ENCODE measurements around the gene RGS6. TPM values are rescaled to one million over a fixed set of nuclear protein-coding genes. Genes with fewer than 3 reads are reported as not detected.

RGS6 gene
- total and polyA plus RNA-seq, 2 donors (not counting 1 experiment from before 2014, with no cell fraction given), result not detected

DNA sequence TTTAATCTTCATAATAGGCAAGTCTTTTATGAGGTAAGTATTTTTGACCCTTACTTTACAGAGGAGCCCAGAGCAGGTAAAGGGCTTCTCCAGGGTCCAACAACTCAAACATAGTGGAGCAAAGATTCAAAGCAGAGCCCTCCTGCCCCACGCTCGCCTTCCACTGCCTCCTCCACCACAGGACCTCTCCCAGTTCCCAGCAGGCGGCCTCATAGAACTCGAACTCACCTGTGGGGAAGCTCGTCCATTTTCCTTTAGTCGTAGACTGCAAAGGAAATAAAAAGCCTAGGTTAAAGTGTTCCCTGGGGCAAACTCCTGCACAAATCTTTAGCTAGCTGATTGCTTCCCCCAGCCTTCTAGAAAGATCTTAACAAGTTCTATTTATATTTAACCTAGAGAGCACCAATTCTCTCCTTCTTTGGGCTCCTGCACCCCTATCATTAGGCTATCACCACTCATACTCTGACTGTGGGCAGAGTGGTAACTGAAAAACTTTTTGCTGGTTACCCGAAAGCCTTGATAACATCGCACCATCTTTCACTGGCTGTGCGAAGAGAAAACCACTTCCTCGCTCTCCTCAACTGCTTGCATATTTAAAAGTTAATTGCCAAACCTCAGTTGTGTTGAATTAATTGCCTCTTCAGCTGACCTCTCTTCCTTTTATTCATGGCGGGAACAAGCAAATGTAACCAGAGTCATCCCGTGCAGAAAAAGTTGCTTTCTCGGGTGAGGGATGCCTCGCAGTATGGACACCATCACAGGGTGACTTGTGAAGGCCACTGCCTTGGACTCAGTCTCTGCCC lies 662.1 kb downstream of the RGS6 start:
- Histone ChIP-seq H3K4me3 (replicated peaks in 1 of 4; ENCODE audit: control extremely low read depth in 1 of 4, insufficient read depth in 1 of 4, low read depth in 3 of 4, low read length in 4 of 4) (no peak overlapping the region), H4K20me1 (ENCODE audit: control insufficient read depth, extremely low read depth, insufficient read depth, low read length) (no peaks in the 10 kb centered on the region), H3K9me3 (ENCODE audit: control insufficient read depth, insufficient read depth, low read depth, low read length) (no peaks in the 10 kb centered on the region), H3K4me1 (ENCODE audit: control insufficient read depth, extremely low read depth, insufficient read depth, low read length) (no peaks in the 10 kb centered on the region), H3K36me3 (ENCODE audit: control insufficient read depth, insufficient read depth, low read length) (no peaks in the 10 kb centered on the region), H3K27ac (ENCODE audit: insufficient read depth, low read length) (no peak overlapping the region), H3K79me2 (ENCODE audit: control insufficient read depth, insufficient read depth, low read length) (no peaks in the 10 kb centered on the region), H3K27me3 (ENCODE audit: control insufficient read depth, insufficient read depth, low read length) (no peaks in the 10 kb centered on the region), H3K4me2 (ENCODE audit: extremely low read depth, insufficient read depth, low read length) (no peak overlapping the region), H2AFZ (ENCODE audit: low read length) (no peak overlapping the region), H3K9ac (ENCODE audit: insufficient read depth, low read length) (no peak overlapping the region)
- TF ChIP-seq, protein P1, sequence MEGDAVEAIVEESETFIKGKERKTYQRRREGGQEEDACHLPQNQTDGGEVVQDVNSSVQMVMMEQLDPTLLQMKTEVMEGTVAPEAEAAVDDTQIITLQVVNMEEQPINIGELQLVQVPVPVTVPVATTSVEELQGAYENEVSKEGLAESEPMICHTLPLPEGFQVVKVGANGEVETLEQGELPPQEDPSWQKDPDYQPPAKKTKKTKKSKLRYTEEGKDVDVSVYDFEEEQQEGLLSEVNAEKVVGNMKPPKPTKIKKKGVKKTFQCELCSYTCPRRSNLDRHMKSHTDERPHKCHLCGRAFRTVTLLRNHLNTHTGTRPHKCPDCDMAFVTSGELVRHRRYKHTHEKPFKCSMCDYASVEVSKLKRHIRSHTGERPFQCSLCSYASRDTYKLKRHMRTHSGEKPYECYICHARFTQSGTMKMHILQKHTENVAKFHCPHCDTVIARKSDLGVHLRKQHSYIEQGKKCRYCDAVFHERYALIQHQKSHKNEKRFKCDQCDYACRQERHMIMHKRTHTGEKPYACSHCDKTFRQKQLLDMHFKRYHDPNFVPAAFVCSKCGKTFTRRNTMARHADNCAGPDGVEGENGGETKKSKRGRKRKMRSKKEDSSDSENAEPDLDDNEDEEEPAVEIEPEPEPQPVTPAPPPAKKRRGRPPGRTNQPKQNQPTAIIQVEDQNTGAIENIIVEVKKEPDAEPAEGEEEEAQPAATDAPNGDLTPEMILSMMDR (conservative IDR thresholded peaks at IDR 0.05 in 1 of 2, IDR thresholded peaks at IDR 0.05 in 1 of 2; ENCODE audit: low read depth in 1 of 2, low read length in 2 of 2), result no peak
- TF ChIP-seq EZH2 (IDR thresholded peaks at IDR 0.05; ENCODE audit: low read length, missing control alignments), result no peak
- DNase-seq (ENCODE audit: low read depth in 2 of 2), result peak in 1 of 2 donors; percentile 36

DNA sequence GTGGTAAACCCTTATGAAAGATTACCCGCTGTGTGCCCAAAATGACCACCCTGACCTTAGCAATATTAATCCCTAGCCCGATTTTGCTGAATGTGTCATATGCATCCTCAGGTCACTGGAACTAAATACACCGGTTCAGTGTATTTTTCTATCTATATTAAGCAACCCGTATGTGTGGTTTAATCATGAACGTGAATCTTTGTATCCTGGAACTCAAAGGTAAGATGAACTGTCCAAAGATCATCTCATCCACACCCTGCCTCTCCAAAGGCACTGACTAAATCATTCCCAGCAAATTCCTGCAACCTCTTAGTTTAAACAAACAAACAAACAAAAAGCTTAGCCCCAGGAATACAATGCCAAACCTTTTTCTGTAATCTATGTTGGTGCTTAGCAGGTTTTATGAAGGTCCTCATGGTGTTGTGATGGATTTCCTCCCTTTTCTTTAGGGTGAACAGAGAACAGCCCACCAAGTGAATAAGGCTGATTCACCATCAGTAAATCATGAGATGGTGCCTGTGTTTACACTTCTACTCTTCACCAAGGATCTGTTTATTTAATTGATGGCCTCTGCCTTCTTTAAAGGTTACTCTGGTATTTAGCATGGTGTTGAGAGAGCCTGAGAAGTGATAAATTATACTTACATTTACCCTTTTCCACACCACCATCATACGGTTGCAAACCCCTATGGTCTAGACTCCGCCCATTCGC lies 663.1 kb downstream of the RGS6 start:
- H2AFZ ChIP-seq (ENCODE audit: low read length), result no peak overlapping the region

More for the DNA sequence above, 663.1 kb downstream of the RGS6 start:
- Histone ChIP-seq H3K36me3 (ENCODE audit: control insufficient read depth, insufficient read depth, low read length) (no peaks in the 10 kb centered on the region), H3K9me3 (ENCODE audit: control insufficient read depth, insufficient read depth, low read depth, low read length) (no peaks in the 10 kb centered on the region), H3K27me3 (ENCODE audit: control insufficient read depth, insufficient read depth, low read length) (no peaks in the 10 kb centered on the region), H3K79me2 (ENCODE audit: control insufficient read depth, insufficient read depth, low read length) (no peaks in the 10 kb centered on the region), H3K4me3 (replicated peaks in 1 of 4; ENCODE audit: control extremely low read depth in 1 of 4, insufficient read depth in 1 of 4, low read depth in 3 of 4, low read length in 4 of 4) (no peak overlapping the region), H3K4me1 (ENCODE audit: control insufficient read depth, extremely low read depth, insufficient read depth, low read length) (no peaks in the 10 kb centered on the region), H4K20me1 (ENCODE audit: control insufficient read depth, extremely low read depth, insufficient read depth, low read length) (no peaks in the 10 kb centered on the region), H3K9ac (ENCODE audit: insufficient read depth, low read length) (no peak overlapping the region), H3K27ac (ENCODE audit: insufficient read depth, low read length) (no peak overlapping the region), H3K4me2 (ENCODE audit: extremely low read depth, insufficient read depth, low read length) (no peak overlapping the region)
- TF ChIP-seq, protein P1 (conservative IDR thresholded peaks at IDR 0.05 in 1 of 2, IDR thresholded peaks at IDR 0.05 in 1 of 2; ENCODE audit: low read depth in 1 of 2, low read length in 2 of 2), result no peak
- no peak for TF ChIP-seq EZH2 (IDR thresholded peaks at IDR 0.05; ENCODE audit: low read length, missing control alignments)
- no peak for DNase-seq (ENCODE audit: low read depth in 2 of 2)

All from fibroblast of lung (primary cell).